Activated CD8-positive, alpha-beta memory T cell treated with anti-CD3 and anti-CD28 coated beads, Interleukin-2, amount 10 ng/mL, durations not matched to agents 7 days and 5 days (primary cell): Measurements from ENCODE around the gene ZSCAN32. TPM values are rescaled to one million over a fixed set of nuclear protein-coding genes. Genes with fewer than 3 reads are reported as not detected.

Experiments
- ATAC-seq: fragments of 150-1000 bp; cut with Tn5 transposase; one replicate; pipeline ENCODE4 v1.10.0; 2021; ENCODE audit warnings: moderate library complexity
- CTCF ChIA-PET: fragments of 350-600 bp; sonication (Branson Sonifier 250); formaldehyde crosslinking; loops from one replicate; lab custom pipeline; 2021; ENCODE audit warnings: antibody characterized with exemption; lab: Charles Lee
- DNase-seq: peaks from one replicate; pipeline ENCODE4 v3.0.0-alpha.2; 2020
- H3K27ac Mint-ChIP-seq: one replicate; pipeline ENCODE4 v1.8.0; 2021; ENCODE audit warnings: mild to moderate bottlenecking, mixed read lengths
- H3K27me3 Mint-ChIP-seq: one replicate; pipeline ENCODE4 v1.8.0; 2021; ENCODE audit warnings: mixed read lengths
- H3K36me3 Mint-ChIP-seq: one replicate; pipeline ENCODE4 v1.8.0; 2021; ENCODE audit warnings: mild to moderate bottlenecking, mixed read lengths
- H3K4me1 Mint-ChIP-seq: one replicate; pipeline ENCODE4 v1.8.0; 2021; ENCODE audit warnings: mixed read lengths
- H3K4me3 Mint-ChIP-seq: one replicate; pipeline ENCODE4 v1.8.0; 2021; ENCODE audit warnings: mild to moderate bottlenecking, moderate library complexity, mixed read lengths
- H3K9me3 Mint-ChIP-seq: one replicate; pipeline ENCODE4 v1.8.0; 2022; ENCODE audit warnings: low read depth, mixed read lengths
- total RNA-seq, 2 experiments: library from RNA; stranded (reverse); gene quantifications; one replicate each; pipeline ENCODE4 v1.2.3, GENCODE V29; 2021

ZSCAN32 gene
- total RNA-seq, 2 experiments from 2014 or later, result 15.6 to 18.2 TPM

GRCh38 chr16:3346041-3346440 lies 54.8 kb downstream of the ZSCAN32 start:
- Mint-ChIP-seq H3K4me3 (no peak overlapping the region), H3K27ac (no peak overlapping the region), H3K36me3 (peaks cover 1% of the 10 kb centered on the region)

More at GRCh38 chr16:3346041-3346440, 54.8 kb downstream of the ZSCAN32 start:
- no peaks in the 10 kb centered on the region for H3K4me1 Mint-ChIP-seq
- ATAC-seq, result no peak
- H3K27me3 Mint-ChIP-seq, result no peaks in the 10 kb centered on the region
- DNase-seq, result no peak
- H3K9me3 Mint-ChIP-seq, result peaks cover 4% of the 10 kb centered on the region
- CTCF ChIA-PET, result no interaction called here

Other genes with a start within 250 kb of the ZSCAN32 start
- gene OR1F1, start 212.8 kb downstream of the ZSCAN32 start, total RNA-seq, result not detected
- gene ZNF200, start 165.8 kb downstream of the ZSCAN32 start, total RNA-seq, result 10 to 100 TPM; 12.3 to 12.9 TPM
- under 1 TPM; 0.07 to 0.09 TPM for gene MEFV, start 144.4 kb downstream of the ZSCAN32 start, total RNA-seq
- gene ZNF263, start 117.5 kb downstream of the ZSCAN32 start, total RNA-seq, result 10 to 100 TPM; 21.5 to 25.6 TPM
- gene TIGD7, start 95.6 kb downstream of the ZSCAN32 start, total RNA-seq, result 1 to 10 TPM; 4.8 to 6.7 TPM
- gene ZNF75A, start 95.5 kb downstream of the ZSCAN32 start, total RNA-seq, result 10 to 100 TPM; 37.5 to 38.4 TPM
- not detected for gene OR2C1, start 45.1 kb downstream of the ZSCAN32 start, total RNA-seq
- gene ZNF174, start 211 bp upstream of the ZSCAN32 start, total RNA-seq, result 10 to 100 TPM; 13.9 to 15.4 TPM
- gene ZNF597, start 42.5 kb upstream of the ZSCAN32 start, total RNA-seq, result 1 to 10 TPM; 2.4 to 2.6 TPM
- gene NAA60, start 42.7 kb upstream of the ZSCAN32 start, total RNA-seq, result 10 to 100 TPM; 50.2 to 50.6 TPM
- not detected for gene C16orf90, start 94.5 kb upstream of the ZSCAN32 start, total RNA-seq
- gene CLUAP1, start 100.0 kb upstream of the ZSCAN32 start, total RNA-seq, result 10 to 100 TPM; 11.4 to 18.0 TPM
- 100 to 1,000 TPM in 1 of 2 experiments, 10 to 100 TPM in 1; 77.2 to 116 TPM for gene NLRC3, start 176.4 kb upstream of the ZSCAN32 start, total RNA-seq
- gene SLX4, start 210.6 kb upstream of the ZSCAN32 start, total RNA-seq, result 10 to 100 TPM; 19.0 to 24.6 TPM